ENCODE results near the gene CSNK1G1. TPM values are rescaled to one million over a fixed set of nuclear protein-coding genes. Genes with fewer than 3 reads are reported as not detected.
"Not testable (repeated sequence)": the region's sequence is repeated elsewhere in the genome, so short reads cannot be mapped to it uniquely, and the experiment has no call there.

Gene CSNK1G1
- total RNA-seq, 1 experiment from 2014 or later, result 11.5 TPM

- H3K9me3 ChIP-seq, result no peaks in the 10 kb centered on the region
- Mint-ChIP-seq H3K36me3 (ENCODE audit: insufficient read depth, unreplicated experiment) (no peaks in the 10 kb centered on the region), H3K27me3 (ENCODE audit: insufficient read depth, unreplicated experiment) (no peaks in the 10 kb centered on the region), H3K4me1 (ENCODE audit: low read depth, unreplicated experiment) (no peaks in the 10 kb centered on the region), H3K4me3 (ENCODE audit: unreplicated experiment) (no peak overlapping the region), H3K27ac (ENCODE audit: unreplicated experiment) (no peak overlapping the region), H3K9me3 (ENCODE audit: unreplicated experiment) (peaks cover 9% of the 10 kb centered on the region)
- no TSS peak for BruUV-seq (replicated peaks)
- CTCF ChIA-PET, result no interaction called here
- no peaks in the 10 kb centered on the region for H3K4me1 ChIP-seq
- TF ChIP-seq CTCF (IDR thresholded peaks at IDR 0.05; ENCODE audit: insufficient read depth in 1 of 2, low read depth in 1 of 2, low read length in 1 of 2, severe bottlenecking in 1 of 2, unreplicated experiment in 1 of 2), result no peak
- H3K4me3 ChIP-seq (ENCODE audit: low read depth, low read length), result no peak overlapping the region
- no peak for DNase-seq
- H3K27me3 ChIP-seq (replicated peaks; ENCODE audit: control insufficient read depth, insufficient read depth, low read length), result no peaks in the 10 kb centered on the region
- POLR2A ChIA-PET, result no interaction called here
- intact Hi-C loops (cut with micrococcal nuclease; ENCODE audit: unreplicated experiment), result no loop called here
- no peaks in the 10 kb centered on the region for H3K36me3 ChIP-seq (ENCODE audit: control insufficient read depth, insufficient read depth, low read length)
These were observed 88.5 kb downstream of the CSNK1G1 start for GRCh38 chr15:64267331-64267973.

- H3K27me3 Mint-ChIP-seq (ENCODE audit: insufficient read depth, unreplicated experiment); H3K27ac Mint-ChIP-seq (ENCODE audit: unreplicated experiment); H3K4me3 Mint-ChIP-seq (ENCODE audit: unreplicated experiment); H3K9me3 Mint-ChIP-seq (ENCODE audit: unreplicated experiment); H3K36me3 ChIP-seq (ENCODE audit: control insufficient read depth, insufficient read depth, low read length); CTCF ChIA-PET; BruUV-seq (replicated peaks); intact Hi-C loops (cut with micrococcal nuclease; ENCODE audit: unreplicated experiment); H3K9me3 ChIP-seq; POLR2A ChIA-PET; H3K27me3 ChIP-seq (replicated peaks; ENCODE audit: control insufficient read depth, insufficient read depth, low read length); H3K36me3 Mint-ChIP-seq (ENCODE audit: insufficient read depth, unreplicated experiment); H3K4me1 ChIP-seq; DNase-seq; H3K4me3 ChIP-seq (ENCODE audit: low read depth, low read length); H3K4me1 Mint-ChIP-seq (ENCODE audit: low read depth, unreplicated experiment): not testable (repeated sequence)
These were observed 90.8 kb downstream of the CSNK1G1 start for GRCh38 chr15:64265188-64265587.

GRCh38 chr15:64264502-64264901 is 91.5 kb downstream of the CSNK1G1 start:
- peaks cover 9% of the 10 kb centered on the region for H3K9me3 Mint-ChIP-seq (ENCODE audit: unreplicated experiment)

More at GRCh38 chr15:64264502-64264901, 91.5 kb downstream of the CSNK1G1 start:
- H3K4me3 ChIP-seq (ENCODE audit: low read depth, low read length), result no peak overlapping the region
- CTCF ChIA-PET, result no interaction called here
- no peaks in the 10 kb centered on the region for H3K4me1 ChIP-seq
- Mint-ChIP-seq H3K27ac (ENCODE audit: unreplicated experiment) (no peak overlapping the region), H3K36me3 (ENCODE audit: insufficient read depth, unreplicated experiment) (no peaks in the 10 kb centered on the region), H3K27me3 (ENCODE audit: insufficient read depth, unreplicated experiment) (no peaks in the 10 kb centered on the region), H3K4me3 (ENCODE audit: unreplicated experiment) (no peak overlapping the region), H3K4me1 (ENCODE audit: low read depth, unreplicated experiment) (no peaks in the 10 kb centered on the region)
- no peaks in the 10 kb centered on the region for H3K27me3 ChIP-seq (replicated peaks; ENCODE audit: control insufficient read depth, insufficient read depth, low read length)
- H3K9me3 ChIP-seq, result no peaks in the 10 kb centered on the region
- no peak for TF ChIP-seq CTCF (IDR thresholded peaks at IDR 0.05; ENCODE audit: insufficient read depth in 1 of 2, low read depth in 1 of 2, low read length in 1 of 2, severe bottlenecking in 1 of 2, unreplicated experiment in 1 of 2)
- intact Hi-C loops (cut with micrococcal nuclease; ENCODE audit: unreplicated experiment), result no loop called here
- H3K36me3 ChIP-seq (ENCODE audit: control insufficient read depth, insufficient read depth, low read length), result no peaks in the 10 kb centered on the region
- POLR2A ChIA-PET, result no interaction called here
- DNase-seq, result no peak
- no TSS peak for BruUV-seq (replicated peaks)
